Activated naive CD8-positive, alpha-beta T cell treated with anti-CD3 and anti-CD28 coated beads, Interleukin-2, amount 10 ng/mL, durations not matched to agents 7 days and 5 days (primary cell): ENCODE data around the gene ITPKB. TPM values are rescaled to one million over a fixed set of nuclear protein-coding genes. Genes with fewer than 3 reads are reported as not detected.
A peak's percentile ranks its signal among the peaks of the same experiment; 100 is the strongest.
"Not testable (repeated sequence)": the region's sequence is repeated elsewhere in the genome, so short reads cannot be mapped to it uniquely, and the experiment has no call there.

Experiments used
- ATAC-seq: fragments of 150-1000 bp; cut with Tn5 transposase; one replicate; pipeline ENCODE4 v1.10.0; 2021; ENCODE audit warnings: low read depth, moderate library complexity
- POLR2A ChIA-PET: fragments of 350-600 bp; sonication (Branson Sonifier 250); formaldehyde crosslinking; loops from one replicate; lab custom pipeline; 2021; ENCODE audit warnings: antibody characterized with exemption; lab: Charles Lee
- DNase-seq: peaks from one replicate; pipeline ENCODE4 v3.0.0; 2021
- H3K27ac Mint-ChIP-seq: one replicate; pipeline ENCODE4 v1.8.0; 2022; ENCODE audit warnings: mild to moderate bottlenecking, mixed read lengths
- H3K27me3 Mint-ChIP-seq: one replicate; pipeline ENCODE4 v1.8.0; 2022; ENCODE audit warnings: mild to moderate bottlenecking, moderate library complexity, mixed read lengths
- H3K36me3 Mint-ChIP-seq: one replicate; pipeline ENCODE4 v1.8.0; 2021; ENCODE audit warnings: mild to moderate bottlenecking, mixed read lengths
- H3K4me1 Mint-ChIP-seq: one replicate; pipeline ENCODE4 v1.8.0; 2021; ENCODE audit warnings: mixed read lengths
- H3K4me3 Mint-ChIP-seq: one replicate; pipeline ENCODE4 v1.8.0; 2022; ENCODE audit warnings: mild to moderate bottlenecking, moderate library complexity, mixed read lengths
- H3K9me3 Mint-ChIP-seq: one replicate; pipeline ENCODE4 v1.8.0; 2021; ENCODE audit warnings: mixed read lengths
- total RNA-seq, 2 experiments: library from RNA; stranded (reverse); gene quantifications; one replicate each; pipeline ENCODE4 v1.2.3, GENCODE V29; 2021

The ITPKB gene
- total RNA-seq, 2 experiments from 2014 or later = 75.3 to 76.9 TPM

- POLR2A ChIA-PET = no interaction called here
- Mint-ChIP-seq H3K4me1 (peaks cover 12% of the 10 kb centered on the region), H3K9me3 (no peaks in the 10 kb centered on the region), H3K4me3 (peak overlapping the region; percentile 42), H3K27me3 (peaks cover 12% of the 10 kb centered on the region), H3K27ac (no peak overlapping the region), H3K36me3 (peaks cover 6% of the 10 kb centered on the region)
- ATAC-seq (peak; percentile 82), DNase-seq (peak; percentile 79)
Observed at GRCh38 chr1:226626577-226626956, 112.5 kb downstream of the ITPKB start.

GRCh38 chr1:226625832-226626576 is 113.1 kb downstream of the ITPKB start:
- Mint-ChIP-seq H3K36me3 (peaks cover 6% of the 10 kb centered on the region), H3K4me1 (peaks cover 12% of the 10 kb centered on the region), H3K27ac (no peak overlapping the region), H3K9me3 (no peaks in the 10 kb centered on the region), H3K4me3 (peak overlapping the region; percentile 42), H3K27me3 (peaks cover 15% of the 10 kb centered on the region)
- DNase-seq (peak; percentile 22), ATAC-seq (peak; percentile 69)
- POLR2A ChIA-PET = no interaction called here

DNA sequence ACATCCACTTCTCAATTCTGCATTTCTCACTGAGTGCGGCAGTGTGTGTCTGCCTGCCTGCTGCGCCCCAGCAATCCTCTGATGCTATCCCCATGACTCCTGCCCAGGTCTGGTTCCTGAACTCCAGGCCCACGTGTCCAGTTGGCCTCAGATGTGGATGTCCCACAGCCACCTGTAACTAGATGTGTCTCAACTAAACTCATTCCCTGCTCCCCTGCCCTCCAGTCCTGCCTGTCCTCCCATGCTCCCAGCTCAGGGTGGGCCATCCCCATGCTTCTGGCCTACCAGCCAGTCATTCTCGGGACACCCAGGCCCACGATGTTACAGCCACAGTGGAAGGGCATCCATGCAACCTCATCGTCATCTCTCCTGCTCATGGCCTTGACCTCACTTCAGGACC is 113.8 kb downstream of the ITPKB start:
- Mint-ChIP-seq H3K27me3 (peaks cover 15% of the 10 kb centered on the region), H3K36me3 (peaks cover 3% of the 10 kb centered on the region), H3K4me1 (peaks cover 12% of the 10 kb centered on the region), H3K4me3 (no peak overlapping the region), H3K9me3 (no peaks in the 10 kb centered on the region), H3K27ac (no peak overlapping the region)
- ATAC-seq (no peak), DNase-seq (peak; percentile 24)
- POLR2A ChIA-PET = no interaction called here

- no peak overlapping the region for H3K4me3 Mint-ChIP-seq
- H3K27ac Mint-ChIP-seq = no peak overlapping the region
- H3K4me1 Mint-ChIP-seq = peaks cover 12% of the 10 kb centered on the region
- H3K27me3 Mint-ChIP-seq = peaks cover 15% of the 10 kb centered on the region
- H3K9me3 Mint-ChIP-seq = no peaks in the 10 kb centered on the region
- ATAC-seq (no peak), DNase-seq (no peak)
- H3K36me3 Mint-ChIP-seq = peaks cover 2% of the 10 kb centered on the region
- POLR2A ChIA-PET = no interaction called here
Observed at GRCh38 chr1:226624526-226624925, 114.6 kb downstream of the ITPKB start.

DNA sequence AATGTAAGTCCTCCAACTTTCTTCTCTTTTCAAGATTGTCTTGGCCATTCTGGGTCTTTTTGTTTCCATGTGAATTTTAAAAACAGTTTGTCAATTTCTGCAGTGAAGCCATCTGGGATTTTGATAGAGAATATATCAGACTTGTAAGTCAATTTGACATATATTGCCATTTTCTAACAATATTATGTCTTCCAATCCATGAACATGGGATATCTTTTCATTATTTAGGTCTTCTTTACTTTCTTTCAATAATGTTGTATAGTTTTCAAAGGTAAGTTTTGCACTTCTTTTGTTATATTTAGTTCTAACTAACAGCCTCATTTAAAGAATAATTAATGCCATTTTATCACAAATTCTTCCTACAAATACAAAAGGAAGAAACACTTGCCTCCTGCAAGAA is 117.1 kb downstream of the ITPKB start:
- Mint-ChIP-seq H3K4me1 (peaks cover 12% of the 10 kb centered on the region), H3K27me3 (peaks cover 21% of the 10 kb centered on the region), H3K4me3 (no peak overlapping the region), H3K36me3 (no peaks in the 10 kb centered on the region), H3K9me3 (no peaks in the 10 kb centered on the region), H3K27ac (no peak overlapping the region)
- no peak for DNase-seq
- POLR2A ChIA-PET = no interaction called here
- no peak for ATAC-seq

GRCh38 chr1:226619031-226619430 is 120.1 kb downstream of the ITPKB start:
- Mint-ChIP-seq H3K36me3 (no peaks in the 10 kb centered on the region), H3K27me3 (peaks cover 16% of the 10 kb centered on the region), H3K9me3 (no peaks in the 10 kb centered on the region), H3K27ac (no peak overlapping the region), H3K4me1 (no peaks in the 10 kb centered on the region), H3K4me3 (no peak overlapping the region)
- DNase-seq = no peak
- POLR2A ChIA-PET = no interaction called here
- ATAC-seq = no peak

DNA sequence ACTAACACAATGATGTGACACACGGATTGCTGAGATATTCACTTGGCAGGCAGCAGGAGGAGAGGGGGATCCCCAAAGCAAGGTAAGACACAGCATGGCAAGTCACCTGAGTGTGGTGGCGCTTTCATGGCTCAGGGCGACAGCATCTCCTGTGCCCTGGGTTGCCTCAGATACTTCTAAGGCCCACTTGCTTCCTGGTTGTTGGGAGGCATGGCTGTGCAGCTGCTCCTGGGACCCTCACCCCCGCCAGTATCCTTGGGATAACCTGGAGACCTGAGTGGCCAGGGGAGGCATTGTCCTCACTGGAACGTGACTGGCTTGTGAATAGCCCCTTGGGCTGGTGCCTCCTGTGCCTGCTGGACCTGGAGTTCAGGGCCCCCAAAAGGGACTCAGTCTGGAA is 120.7 kb downstream of the ITPKB start:
- Mint-ChIP-seq H3K36me3 (no peaks in the 10 kb centered on the region), H3K4me3 (no peak overlapping the region), H3K27me3 (peaks cover 16% of the 10 kb centered on the region), H3K9me3 (no peaks in the 10 kb centered on the region), H3K4me1 (no peaks in the 10 kb centered on the region), H3K27ac (no peak overlapping the region)
- DNase-seq = no peak
- no peak for ATAC-seq
- POLR2A ChIA-PET = interaction anchor here (0.6 kb wide), 1 partner anchor 210 kb away, joined by 3 read pairs; no protein-coding TSS in a partner anchor

GRCh38 chr1:226617719-226618118 is 121.4 kb downstream of the ITPKB start:
- H3K4me1 Mint-ChIP-seq, H3K27ac Mint-ChIP-seq, H3K4me3 Mint-ChIP-seq, ATAC-seq, DNase-seq, H3K9me3 Mint-ChIP-seq, H3K36me3 Mint-ChIP-seq: not testable (repeated sequence)
- H3K27me3 Mint-ChIP-seq = peaks cover 16% of the 10 kb centered on the region
- POLR2A ChIA-PET = interaction anchor here (0.6 kb wide), 1 partner anchor 209 kb away, joined by 3 read pairs; no protein-coding TSS in a partner anchor

DNA sequence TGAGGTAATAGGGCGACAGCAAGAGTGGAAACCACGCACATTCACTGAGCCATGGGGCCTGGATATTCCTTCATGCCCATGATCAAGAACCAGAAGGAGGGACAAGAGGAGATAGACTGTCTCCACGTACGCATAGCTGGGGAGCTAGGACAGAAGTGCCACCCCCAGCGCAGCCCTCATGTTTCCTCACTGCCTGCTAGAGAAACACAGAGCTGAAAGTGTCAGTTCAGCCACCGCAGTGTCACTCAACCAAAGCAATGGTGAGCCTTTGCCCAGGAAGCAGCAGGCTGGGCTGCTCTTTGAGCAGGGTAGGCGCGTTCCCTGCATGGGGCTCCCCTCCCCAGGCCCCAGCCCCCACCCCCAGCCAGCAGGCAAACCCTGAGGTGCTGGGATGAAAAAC is 122.0 kb downstream of the ITPKB start:
- DNase-seq (no peak), ATAC-seq (no peak)
- POLR2A ChIA-PET = no interaction called here
- Mint-ChIP-seq H3K4me1 (no peaks in the 10 kb centered on the region), H3K9me3 (no peaks in the 10 kb centered on the region), H3K27me3 (peaks cover 14% of the 10 kb centered on the region), H3K4me3 (no peak overlapping the region), H3K27ac (no peak overlapping the region), H3K36me3 (no peaks in the 10 kb centered on the region)

DNA sequence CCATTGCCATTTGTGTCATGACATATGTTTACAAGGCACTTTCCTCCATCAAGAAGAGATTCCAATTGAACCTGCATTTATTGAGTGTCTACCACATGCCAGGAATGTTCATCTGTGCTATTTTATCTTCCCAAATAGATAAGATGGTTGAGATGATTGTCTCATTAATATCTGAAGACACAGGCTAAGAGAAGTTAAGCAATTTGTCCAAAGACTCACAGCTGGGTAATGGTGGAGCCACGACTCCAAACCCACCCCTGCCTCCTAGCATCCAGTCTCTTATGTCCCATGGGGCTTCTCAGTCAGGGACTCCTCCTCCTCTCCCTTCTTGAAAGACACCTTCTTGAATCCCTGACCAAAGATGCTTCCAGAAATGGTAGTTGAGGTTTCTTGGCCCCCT is 122.4 kb downstream of the ITPKB start:
- Mint-ChIP-seq H3K36me3 (no peaks in the 10 kb centered on the region), H3K27ac (no peak overlapping the region), H3K4me1 (no peaks in the 10 kb centered on the region), H3K9me3 (no peaks in the 10 kb centered on the region), H3K4me3 (no peak overlapping the region), H3K27me3 (peaks cover 9% of the 10 kb centered on the region)
- POLR2A ChIA-PET = no interaction called here
- no peak for DNase-seq
- ATAC-seq = no peak

DNA sequence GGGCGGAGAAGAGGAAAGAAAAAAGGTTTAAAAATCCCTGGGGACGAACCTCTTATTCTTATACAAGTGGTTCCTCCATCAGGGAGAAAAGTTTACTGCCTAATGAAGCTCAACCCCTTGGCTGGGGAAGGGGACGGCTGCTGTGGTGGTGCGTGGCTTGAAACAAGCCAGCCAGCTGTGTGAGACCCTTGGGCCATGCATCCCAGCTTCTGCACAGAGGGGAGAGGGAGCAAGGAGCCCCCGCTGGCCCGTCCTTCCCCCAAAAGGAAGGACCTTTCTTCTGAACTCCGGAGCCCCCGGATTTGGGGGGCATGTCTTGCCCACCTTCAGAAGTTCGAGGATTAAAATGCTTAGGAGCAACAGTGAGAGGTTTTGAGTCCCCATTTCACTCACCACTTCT is 123.2 kb downstream of the ITPKB start:
- POLR2A ChIA-PET = no interaction called here
- DNase-seq (no peak), ATAC-seq (no peak)
- Mint-ChIP-seq H3K9me3 (no peaks in the 10 kb centered on the region), H3K27ac (no peak overlapping the region), H3K4me3 (no peak overlapping the region), H3K36me3 (no peaks in the 10 kb centered on the region), H3K27me3 (peaks cover 5% of the 10 kb centered on the region), H3K4me1 (no peaks in the 10 kb centered on the region)

- H3K9me3 Mint-ChIP-seq, H3K4me3 Mint-ChIP-seq, ATAC-seq, H3K27me3 Mint-ChIP-seq, DNase-seq, H3K36me3 Mint-ChIP-seq, H3K27ac Mint-ChIP-seq, H3K4me1 Mint-ChIP-seq: not testable (repeated sequence)
- POLR2A ChIA-PET = interaction anchor here (0.6 kb wide), 1 partner anchor 213 kb away, joined by 3 read pairs; no protein-coding TSS in a partner anchor
Observed at GRCh38 chr1:226611980-226612379, 127.1 kb downstream of the ITPKB start.

GRCh38 chr1:226611301-226611700 is 127.8 kb downstream of the ITPKB start:
- H3K36me3 Mint-ChIP-seq = no peaks in the 10 kb centered on the region
- H3K27ac Mint-ChIP-seq = no peak overlapping the region
- no peaks in the 10 kb centered on the region for H3K4me1 Mint-ChIP-seq
- H3K27me3 Mint-ChIP-seq = peaks cover 7% of the 10 kb centered on the region
- no peak overlapping the region for H3K4me3 Mint-ChIP-seq
- H3K9me3 Mint-ChIP-seq = no peaks in the 10 kb centered on the region
- POLR2A ChIA-PET = no interaction called here
- DNase-seq (no peak), ATAC-seq (no peak)

DNA sequence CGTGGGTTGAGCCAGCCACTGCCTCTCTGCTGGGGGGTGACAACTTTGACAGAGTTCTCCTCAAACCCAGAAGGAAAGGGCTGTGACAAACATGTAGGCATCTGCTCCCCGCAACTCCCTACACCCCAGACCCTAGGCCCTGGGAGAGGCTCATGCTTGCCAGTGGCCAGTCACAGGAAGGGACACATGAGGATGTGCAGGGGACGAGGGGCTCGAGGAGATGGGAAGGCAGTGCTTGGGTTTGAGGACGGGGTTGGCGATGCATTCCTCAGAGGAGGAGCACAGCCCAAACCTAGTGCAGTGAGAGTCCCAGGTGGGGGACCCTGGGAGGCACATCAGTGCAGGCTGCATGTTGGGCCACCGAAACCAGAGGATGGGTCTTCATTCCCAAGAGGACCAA is 128.4 kb downstream of the ITPKB start:
- Mint-ChIP-seq H3K36me3 (no peaks in the 10 kb centered on the region), H3K27me3 (peaks cover 7% of the 10 kb centered on the region), H3K27ac (no peak overlapping the region), H3K9me3 (no peaks in the 10 kb centered on the region), H3K4me3 (no peak overlapping the region), H3K4me1 (no peaks in the 10 kb centered on the region)
- POLR2A ChIA-PET = no interaction called here
- no peak for ATAC-seq
- no peak for DNase-seq
